NCI-H128 (cell line): ENCODE results near the gene EIF3L.

Experiments used
- DNase-seq: peaks from one replicate; lab custom pipeline; 2025; ENCODE audit not compliant: unreplicated experiment; lab: John Stamatoyannopoulos, UW

The EIF3L gene

GRCh38 chr22:37816543-37817180 is 32.6 kb upstream of the EIF3L start:
- no peak for DNase-seq

- peak; percentile 21 for DNase-seq
Measured at GRCh38 chr22:37817705-37818408, 31.4 kb upstream of the EIF3L start.

- DNase-seq = no peak
Measured at GRCh38 chr22:37818409-37819104, 30.7 kb upstream of the EIF3L start.

GRCh38 chr22:37819105-37819433 is 30.1 kb upstream of the EIF3L start:
- DNase-seq = no peak

GRCh38 chr22:37820350-37820749 is 28.9 kb upstream of the EIF3L start:
- DNase-seq = no peak

GRCh38 chr22:37822079-37822833 is 27.0 kb upstream of the EIF3L start:
- no peak for DNase-seq

- DNase-seq = no peak
Measured at GRCh38 chr22:37823134-37823985, 25.9 kb upstream of the EIF3L start, which contains the start of gene GALR3. Gene GALR3, plus strand, starts transcription at chr22:37823382. Its CDS starts 25 bp downstream, at chr22:37823407.

GRCh38 chr22:37824674-37825641 is 24.3 kb upstream of the EIF3L start:
- no peak for DNase-seq

GRCh38 chr22:37827056-37827455 is 22.2 kb upstream of the EIF3L start:
- DNase-seq = no peak

- no peak for DNase-seq
Measured at GRCh38 chr22:37830093-37830842, 19.0 kb upstream of the EIF3L start.

GRCh38 chr22:37831472-37831871 is 17.7 kb upstream of the EIF3L start:
- DNase-seq = no peak

GRCh38 chr22:37832022-37832857 is 17.0 kb upstream of the EIF3L start:
- no peak for DNase-seq

GRCh38 chr22:37842015-37842793 is 7.0 kb upstream of the EIF3L start:
- DNase-seq = no peak

- no peak for DNase-seq
Measured at GRCh38 chr22:37843741-37844089, 5.5 kb upstream of the EIF3L start.

- no peak for DNase-seq
Measured at GRCh38 chr22:37844904-37845329, 4.3 kb upstream of the EIF3L start.

GRCh38 chr22:37846433-37846832 is 2.8 kb upstream of the EIF3L start:
- no peak for DNase-seq

- no peak for DNase-seq
Measured at GRCh38 chr22:37848587-37849088, 581 bp upstream of the EIF3L start.
